GM10266 (cell line): Measurements from ENCODE around the gene EPS8L1.

Source experiments
- DNase-seq: peaks from one replicate; pipeline ENCODE4 v3.0.0; 2012; ENCODE audit errors: extremely low spot score
- CTCF ChIP-seq: IDR thresholded peaks from 2 replicates; pipeline ENCODE4 v1.5.1; 2012; ENCODE audit warnings: mild to moderate bottlenecking, low read depth; ENCODE audit not compliant: control insufficient read depth, insufficient read depth; ENCODE audit errors: missing control alignments

The EPS8L1 gene

GRCh38 chr19:55044771-55045716 lies 30.6 kb upstream of the EPS8L1 start:
- TF ChIP-seq CTCF, result no peak
- no peak for DNase-seq

GRCh38 chr19:55046975-55047622 lies 28.6 kb upstream of the EPS8L1 start:
- DNase-seq, result no peak
- no peak for TF ChIP-seq CTCF

- TF ChIP-seq CTCF, result no peak
- no peak for DNase-seq
These were observed 27.7 kb upstream of the EPS8L1 start for GRCh38 chr19:55047951-55048350.

GRCh38 chr19:55048446-55048845 lies 27.2 kb upstream of the EPS8L1 start:
- DNase-seq, result no peak
- no peak for TF ChIP-seq CTCF

GRCh38 chr19:55050749-55051532 lies 24.7 kb upstream of the EPS8L1 start:
- no peak for DNase-seq
- no peak for TF ChIP-seq CTCF

- DNase-seq, result no peak
- TF ChIP-seq CTCF, result no peak
These were observed 21.9 kb upstream of the EPS8L1 start for GRCh38 chr19:55053735-55054134.
